ENCODE measurements around the gene UBA1.

UBA1 gene

DNA sequence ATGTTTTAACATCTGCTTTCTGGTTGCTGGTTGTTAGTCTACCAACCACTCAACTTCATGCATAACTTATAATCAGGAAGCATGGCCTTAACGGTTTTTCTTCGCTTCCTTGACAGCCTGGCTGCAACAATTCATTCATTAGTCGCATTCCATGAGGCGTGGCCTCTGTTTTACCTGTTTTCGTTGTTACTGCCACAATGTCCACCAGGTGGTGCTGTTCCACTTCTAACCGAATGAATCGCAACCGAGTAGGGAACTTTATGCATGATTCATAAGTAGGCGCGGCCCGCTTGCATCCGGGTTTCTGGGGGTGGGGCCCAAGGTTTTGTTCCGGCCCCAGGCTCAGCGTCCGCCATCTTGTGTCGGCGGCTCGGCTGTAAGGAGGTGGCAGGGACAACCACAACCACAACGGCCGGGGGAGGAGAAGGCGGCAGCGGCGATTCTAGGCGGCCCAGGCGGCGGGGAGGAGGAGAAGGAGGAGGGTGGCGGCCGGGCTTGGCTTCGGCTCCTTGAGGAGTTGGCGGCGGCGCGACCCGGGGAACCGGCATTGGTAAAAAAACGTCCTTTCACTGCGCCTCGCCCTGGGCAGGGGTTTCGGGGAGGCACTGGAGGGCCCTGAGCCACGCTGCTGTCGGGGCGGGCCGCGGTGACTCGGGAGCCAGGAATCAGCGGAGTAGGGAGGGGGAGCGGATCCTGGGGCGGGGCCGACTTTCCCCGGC is at the start of gene UBA1:
Gene UBA1, plus strand, starts transcription at position 355 of the 719 bp plus-strand sequence. CDS start 4,974 bp downstream, outside the sequence.
- peak; percentile 79 for DNase-seq (ENCODE audit: low read depth)

DNA sequence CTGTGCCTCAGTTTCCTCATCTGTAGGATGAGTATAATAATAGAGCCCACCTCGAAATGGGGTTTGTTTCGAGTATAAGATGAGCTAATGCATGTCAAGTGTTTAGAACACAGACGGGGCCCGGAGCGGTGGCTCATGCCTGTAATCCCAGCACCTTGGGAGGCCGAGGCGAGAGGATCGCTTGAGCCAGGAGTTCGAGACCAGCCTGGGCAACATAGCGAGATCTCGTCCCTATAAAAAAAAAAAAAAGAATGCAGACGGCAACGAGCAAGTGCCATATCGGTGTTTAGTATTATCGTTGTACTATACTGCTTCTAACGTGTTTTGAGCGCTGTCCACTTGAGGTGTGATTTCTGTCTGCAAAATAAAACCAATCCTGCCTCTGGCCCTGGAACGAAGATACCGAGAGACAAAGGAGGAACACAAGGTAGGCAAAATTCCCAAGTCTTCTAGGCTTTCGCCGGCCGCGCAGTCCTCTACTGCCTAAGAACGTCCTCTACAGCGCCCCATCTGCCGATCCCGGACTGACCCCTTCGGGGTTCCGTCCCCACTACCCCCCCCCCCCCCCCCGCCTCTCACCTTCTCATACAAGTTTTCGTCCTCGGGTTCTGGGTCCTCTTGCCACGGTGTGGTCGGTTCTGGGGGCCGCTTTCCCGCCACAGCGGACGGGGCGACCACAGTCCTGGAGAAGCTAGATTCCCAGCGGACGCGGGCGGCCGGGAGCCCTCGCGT is 49.6 kb upstream of the UBA1 start:
- DNase-seq (ENCODE audit: low read depth) = no peak

DNA sequence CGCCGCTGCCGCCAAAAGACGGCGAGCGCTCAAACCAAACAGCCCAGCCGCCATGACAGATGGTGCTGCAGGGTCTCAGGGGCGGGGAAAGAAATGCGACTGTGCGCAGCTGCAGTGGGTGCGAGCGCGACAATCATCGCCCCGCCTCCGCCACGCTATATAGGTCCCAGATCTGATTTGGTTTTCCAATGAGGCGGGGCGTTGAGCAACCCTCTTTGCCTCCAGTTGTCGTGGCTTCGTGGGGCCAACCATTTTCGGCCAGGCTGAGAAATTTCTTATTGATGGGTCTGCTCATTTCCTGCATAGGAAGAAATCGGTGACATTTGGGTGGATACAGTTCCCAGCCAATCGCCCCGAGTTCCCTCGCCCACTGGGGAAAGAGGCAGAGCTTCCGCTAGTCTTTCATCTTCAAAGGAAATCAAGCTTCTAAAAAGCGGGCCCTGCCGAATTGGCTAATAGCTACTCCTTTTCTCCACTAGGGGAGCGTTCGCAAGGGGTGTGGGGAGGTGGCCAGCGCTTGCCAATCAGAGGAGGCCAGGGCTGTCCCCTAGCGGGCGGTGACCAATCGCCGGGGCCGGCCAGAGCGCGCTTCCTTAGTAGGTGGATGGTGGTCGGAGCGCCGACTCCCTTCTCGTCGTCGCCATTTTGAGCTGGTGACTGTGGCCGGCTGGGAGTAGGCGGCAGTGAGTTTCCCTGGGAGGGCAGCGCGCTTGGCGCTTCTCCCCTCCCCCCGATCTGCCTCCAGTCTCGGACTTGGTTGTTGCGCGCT is 48.8 kb upstream of the UBA1 start, which contains the start of the genes NDUFB11 and RBM10:
Gene NDUFB11, minus strand, starts transcription at position 77 of the 769 bp plus-strand sequence. Its CDS starts 23 bp downstream, at position 54.
Gene RBM10, plus strand, starts transcription at position 596 of the 769 bp plus-strand sequence. CDS start 2,261 bp downstream, outside the sequence.
- DNase-seq (ENCODE audit: low read depth) = peak; percentile 75

DNA sequence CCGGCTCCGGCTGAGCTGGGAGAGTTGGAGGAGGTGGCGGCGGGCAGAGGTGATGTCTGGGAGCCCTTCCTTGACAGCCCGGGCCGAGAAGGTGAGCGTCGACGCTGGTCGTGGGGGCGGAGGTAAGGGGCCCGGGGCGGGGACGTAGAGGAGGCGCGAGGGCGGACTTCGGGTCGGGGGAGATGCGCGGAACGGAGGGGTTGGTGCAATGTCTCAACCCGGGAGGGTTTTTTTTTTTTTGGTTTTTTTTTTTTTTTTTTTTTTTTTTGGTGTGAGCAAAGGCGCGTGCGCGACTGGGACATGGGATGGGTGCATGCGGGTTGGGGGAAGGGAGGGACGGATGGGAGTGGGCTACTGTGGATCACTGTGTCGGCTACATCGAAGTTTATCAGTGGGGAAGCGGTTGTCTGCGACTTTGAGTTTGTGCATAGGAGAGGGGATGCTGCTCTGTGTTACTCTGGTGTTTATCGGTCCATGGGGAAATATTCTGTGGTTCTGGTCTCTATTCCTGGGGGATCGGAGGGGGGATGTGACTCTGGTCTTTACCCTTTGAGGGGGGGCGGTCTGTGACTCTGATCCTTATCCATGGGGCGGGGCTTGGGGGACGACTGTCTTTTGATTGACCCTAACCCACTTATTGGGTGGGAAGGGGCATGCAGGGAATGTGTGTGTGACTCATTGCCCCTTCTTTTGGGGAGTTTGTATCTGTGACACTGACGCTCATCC is 48.1 kb upstream of the UBA1 start:
- DNase-seq (ENCODE audit: low read depth) = no peak

DNA sequence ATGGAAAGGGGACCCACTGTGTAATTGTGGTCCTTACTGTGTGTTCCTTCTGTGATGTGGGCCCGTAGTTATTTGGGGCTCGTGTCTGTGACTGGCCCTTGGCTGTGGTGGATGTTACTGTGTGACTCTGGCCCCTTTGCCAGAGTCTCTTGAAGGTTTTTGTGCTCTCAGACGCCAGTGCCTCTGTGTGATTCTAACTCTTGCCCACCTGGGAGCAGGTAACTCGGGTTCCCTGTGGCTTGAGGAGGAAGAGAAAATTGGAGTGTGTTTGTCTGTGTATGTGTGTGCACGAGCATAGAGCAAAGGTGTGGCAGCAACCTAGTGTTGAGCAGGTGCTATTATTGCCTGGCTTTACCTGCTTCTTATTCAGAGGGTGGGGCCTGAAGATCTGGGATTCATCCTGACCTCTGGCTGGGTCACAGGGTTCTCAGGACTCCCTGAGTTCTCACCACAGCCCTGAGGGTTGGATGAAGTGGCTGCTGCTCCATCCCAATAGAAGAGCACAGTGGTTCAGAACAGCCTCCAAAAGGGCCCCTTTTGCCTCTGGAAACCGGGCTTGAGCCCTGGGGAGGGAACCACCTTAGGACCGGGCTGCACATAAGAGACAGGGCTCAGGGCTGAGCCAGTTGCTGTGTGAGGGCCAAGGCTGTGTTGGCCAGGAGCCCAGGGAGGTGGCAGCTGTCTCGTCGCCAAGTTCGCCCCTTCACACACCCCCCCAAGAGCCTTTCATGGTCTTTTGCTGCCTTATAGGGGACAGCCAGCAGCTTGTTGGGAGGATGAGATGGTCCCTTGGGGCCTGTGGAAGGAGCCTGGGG is 47.3 kb upstream of the UBA1 start:
- no peak for DNase-seq (ENCODE audit: low read depth)

DNA sequence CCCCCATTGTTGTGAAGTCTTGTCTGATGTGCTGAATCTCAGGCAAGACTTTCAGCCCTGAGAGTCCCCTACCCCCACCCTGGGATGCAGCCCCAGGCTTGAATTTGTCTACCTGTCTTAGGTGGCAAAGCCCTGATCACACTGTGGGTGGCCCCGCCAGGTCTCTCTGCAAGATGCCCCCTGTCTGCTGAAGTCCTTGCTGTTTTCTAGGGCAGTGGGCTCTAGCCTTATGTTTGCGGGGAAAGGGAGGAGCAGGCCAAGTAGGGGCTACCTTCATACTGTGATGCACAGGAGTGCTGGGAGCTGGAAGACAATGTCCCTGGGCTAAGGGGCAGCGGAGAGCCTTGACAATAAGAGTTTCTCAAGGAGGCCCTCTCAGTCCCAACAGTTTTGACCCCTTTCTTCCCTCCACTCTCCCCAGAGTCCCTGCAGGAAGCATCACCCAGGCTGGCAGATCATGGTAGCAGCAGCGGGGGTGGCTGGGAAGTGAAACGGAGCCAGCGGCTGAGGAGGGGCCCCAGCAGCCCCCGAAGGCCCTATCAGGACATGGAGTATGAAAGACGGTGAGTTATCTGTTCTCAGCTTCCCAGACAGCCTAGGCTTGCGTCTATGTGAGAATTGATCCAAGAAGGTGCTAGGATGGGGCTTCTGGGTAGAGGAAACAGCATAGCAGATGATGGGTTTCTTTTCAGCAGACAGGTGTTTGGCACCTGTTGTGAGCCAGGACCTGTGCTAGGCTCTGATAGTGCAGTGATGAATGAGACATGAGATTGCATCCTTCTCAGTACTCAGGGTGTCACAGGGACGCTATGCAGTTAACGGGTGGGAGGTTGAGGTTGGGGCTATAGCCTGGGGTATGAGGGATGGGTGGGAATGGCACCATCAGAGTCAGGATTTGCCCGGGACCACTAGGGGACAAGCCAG is 46.4 kb upstream of the UBA1 start:
- no peak for DNase-seq (ENCODE audit: low read depth)

DNA sequence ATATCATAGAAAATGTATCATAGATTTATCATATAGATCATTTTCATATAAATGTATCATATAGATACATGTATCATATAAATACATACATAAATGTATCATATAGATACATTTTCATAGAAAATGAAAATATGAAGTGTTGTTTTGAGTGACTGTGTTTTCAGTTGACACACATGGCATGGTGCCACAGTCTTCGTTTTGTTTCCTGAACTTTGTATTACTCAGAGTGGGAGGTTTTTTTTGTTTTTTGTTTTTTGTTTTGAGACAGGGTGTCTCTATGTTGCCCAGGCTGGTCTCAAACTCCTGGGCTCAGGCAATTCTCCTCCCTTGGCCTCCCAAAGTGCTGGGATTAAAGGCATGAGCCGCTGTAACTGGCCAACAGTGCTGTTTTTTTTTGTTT is 44.7 kb upstream of the UBA1 start:
- DNase-seq (ENCODE audit: low read depth) = no peak

DNA sequence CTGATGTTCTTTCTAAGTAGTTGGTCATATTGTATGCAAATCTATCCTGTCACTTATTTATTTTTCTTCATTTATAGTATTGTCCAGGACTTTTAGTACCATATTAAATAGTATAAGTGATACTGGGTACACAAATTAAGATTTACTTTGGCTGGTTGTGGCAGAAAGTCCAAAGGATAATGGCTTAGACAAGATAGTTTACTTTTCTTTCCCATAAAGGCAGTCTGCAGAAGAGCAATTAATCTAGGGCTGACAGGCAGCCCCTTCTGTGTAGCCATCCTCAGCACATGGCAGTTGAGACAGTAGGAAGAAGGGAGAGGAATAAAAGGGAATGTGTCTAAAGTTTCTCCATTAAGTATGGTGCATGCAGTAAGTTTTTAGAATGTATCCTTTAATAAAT is 42.2 kb upstream of the UBA1 start:
- DNase-seq (ENCODE audit: low read depth) = no peak

DNA sequence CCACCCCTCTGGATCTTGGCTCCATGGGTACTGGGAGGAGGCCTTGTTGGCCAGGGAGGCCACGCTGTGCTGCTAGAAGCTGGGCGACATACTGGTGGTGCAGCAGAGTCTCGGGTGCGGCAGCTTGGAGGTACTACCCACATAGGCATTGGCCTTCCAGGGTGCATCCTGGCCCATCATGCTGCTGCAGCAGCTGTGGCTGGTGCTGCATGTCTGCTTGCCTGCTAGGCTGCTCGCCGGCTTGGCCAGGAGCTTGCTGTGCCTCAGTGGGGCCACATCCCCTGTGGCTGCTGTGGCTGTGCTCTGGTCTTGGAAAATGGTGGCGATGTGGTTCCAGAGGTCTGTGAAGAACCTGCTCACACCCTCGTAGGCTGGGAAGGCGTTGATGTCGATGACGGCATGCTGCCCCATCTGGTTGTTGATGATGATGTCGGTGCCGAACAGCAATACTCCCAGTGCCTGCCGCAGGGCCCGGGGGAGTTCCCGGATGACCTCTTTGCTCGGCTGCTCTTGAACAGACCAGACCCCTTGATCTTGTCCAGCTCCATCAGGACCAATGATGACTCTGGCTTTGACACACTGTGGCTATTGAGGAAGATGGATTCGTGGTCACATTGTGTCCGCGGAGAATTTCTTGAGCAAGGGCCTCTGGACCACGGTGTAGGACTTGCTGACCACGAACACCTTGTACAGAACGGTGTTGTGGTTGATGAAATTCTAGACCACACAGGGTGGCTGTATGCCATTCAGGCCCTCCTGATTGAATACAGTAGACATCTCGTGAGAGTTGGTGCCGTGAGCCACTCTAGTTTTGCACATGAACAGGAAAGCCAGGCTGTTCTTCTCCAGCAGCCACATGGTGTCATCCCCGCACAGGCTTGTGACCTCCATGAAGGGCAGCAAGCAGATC is 36.8 kb upstream of the UBA1 start:
- DNase-seq (ENCODE audit: low read depth) = no peak

DNA sequence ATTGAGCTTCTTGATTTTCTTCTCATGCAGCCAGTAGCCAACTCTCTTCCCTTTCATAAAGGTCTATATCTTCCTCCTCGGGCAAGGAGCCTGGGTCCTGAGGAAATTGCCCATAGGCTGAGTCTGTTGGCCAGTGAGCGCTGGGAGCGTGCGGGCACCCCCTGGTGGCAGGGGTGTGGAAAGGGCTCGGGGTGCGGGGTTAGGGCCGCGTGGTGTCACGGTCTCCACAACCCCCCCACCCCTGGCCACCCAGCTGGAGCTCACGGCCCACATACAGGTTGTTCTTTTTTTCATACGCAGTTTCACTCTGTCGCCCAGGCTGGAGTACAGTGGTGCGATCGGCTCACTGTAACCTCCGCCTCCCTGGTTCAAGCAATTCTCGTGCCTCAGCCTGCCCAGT is 35.5 kb upstream of the UBA1 start:
- no peak for DNase-seq (ENCODE audit: low read depth)

DNA sequence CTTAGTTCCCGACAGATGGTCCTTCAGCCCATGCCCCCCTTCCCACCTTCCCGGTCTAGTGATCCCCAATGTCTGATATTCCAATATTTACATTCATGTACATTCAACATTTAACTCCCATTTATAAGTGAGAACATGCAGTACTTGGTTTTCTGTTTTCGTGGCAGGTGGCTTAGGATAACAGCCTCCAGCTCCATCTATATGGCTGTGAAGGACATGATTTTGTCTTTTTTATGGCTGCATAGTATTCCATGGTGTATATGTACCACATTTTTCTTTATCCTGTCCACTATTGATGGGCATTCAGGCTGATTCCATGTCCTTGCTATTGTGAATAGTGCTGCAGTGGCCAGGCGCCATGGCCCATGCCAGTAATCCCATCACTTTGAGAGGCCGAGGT is 34.8 kb upstream of the UBA1 start:
- DNase-seq (ENCODE audit: low read depth) = no peak

DNA sequence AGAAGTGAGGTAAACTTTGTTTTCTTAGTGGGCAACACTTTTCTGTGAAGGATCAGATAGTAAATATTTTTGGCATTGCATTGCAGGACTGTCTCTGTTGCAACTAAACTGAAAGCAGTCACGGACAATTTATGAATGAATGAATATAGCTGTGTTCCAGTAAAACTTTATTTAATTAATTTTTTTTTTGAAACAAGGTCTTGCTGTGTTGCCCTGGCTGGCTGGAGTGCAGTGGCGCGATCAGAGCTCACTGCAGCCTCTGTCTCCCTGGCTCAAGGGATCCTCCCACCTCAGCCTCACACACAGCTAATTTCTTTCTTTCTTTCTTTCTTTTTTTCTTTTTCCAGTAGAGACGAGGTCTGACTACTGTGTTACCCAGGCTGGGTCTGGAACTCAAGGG is 32.8 kb upstream of the UBA1 start:
- DNase-seq (ENCODE audit: low read depth) = no peak

DNA sequence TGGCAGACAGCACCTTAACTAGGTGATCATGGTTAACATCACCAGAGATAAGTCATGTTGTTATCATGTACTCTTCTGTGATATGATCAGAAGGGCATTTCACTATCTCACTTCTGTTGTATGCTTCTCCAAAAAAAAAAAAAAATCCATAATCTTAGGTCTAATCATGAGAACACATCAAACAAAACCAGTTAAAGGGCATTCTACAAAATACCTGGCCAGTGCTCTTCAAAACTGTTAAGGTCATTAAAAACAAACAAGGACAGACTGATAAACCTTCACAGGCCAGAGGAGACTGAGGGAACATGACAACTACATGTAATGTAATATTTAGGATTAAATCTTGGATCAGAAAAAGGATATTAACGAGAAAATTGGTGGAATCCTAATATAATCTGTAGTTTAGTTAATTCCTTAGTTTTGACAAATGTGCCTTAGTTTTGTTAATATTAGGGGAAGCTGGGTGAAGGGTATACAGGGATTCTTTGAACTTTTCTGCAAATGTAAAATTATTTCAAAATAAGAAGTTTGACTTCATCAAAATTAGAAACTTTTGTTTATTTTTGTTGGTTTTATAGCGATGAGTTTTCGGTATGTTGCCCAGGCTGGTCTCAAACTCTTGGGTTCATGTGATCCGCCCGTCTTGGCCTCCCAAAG is 30.6 kb upstream of the UBA1 start:
- DNase-seq (ENCODE audit: low read depth) = no peak

DNA sequence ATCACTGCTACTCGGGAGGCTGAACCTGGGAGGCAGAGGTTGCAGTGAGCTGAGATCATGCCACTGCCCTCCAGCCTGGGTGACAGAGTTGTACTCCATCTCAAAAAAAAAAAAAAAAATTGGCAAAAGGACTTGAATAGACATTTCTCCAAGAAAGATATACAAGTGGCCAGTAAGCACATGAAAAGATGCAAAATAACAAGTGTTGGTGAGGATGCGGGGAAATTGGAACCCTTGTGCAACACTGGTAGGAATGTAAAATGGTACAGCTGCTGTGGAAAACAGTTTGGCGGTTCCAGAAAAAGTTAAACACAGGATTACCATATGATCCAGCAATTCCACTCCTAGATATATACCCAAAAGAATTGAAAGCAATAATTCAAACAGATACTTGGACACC is 29.2 kb upstream of the UBA1 start:
- no peak for DNase-seq (ENCODE audit: low read depth)

DNA sequence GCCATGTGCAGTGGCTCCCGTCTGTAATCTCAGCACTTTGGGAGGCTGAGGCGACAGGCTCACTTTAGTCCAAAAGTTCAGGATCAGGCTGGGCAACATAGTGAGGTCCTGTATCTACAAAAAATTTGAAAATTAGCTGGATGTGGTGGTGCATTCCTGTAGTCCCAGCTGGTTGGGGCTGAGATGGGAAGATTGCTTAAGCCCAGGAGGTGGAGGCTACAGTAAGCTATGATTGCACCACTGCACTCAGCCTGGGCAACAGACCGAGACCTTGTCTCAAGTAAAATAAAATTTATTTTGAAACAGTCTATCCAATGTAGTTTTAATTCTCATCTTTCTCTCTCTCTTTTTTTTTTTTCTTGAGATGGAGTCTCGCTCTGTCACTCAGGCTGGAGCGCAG is 27.5 kb upstream of the UBA1 start:
- no peak for DNase-seq (ENCODE audit: low read depth)

DNA sequence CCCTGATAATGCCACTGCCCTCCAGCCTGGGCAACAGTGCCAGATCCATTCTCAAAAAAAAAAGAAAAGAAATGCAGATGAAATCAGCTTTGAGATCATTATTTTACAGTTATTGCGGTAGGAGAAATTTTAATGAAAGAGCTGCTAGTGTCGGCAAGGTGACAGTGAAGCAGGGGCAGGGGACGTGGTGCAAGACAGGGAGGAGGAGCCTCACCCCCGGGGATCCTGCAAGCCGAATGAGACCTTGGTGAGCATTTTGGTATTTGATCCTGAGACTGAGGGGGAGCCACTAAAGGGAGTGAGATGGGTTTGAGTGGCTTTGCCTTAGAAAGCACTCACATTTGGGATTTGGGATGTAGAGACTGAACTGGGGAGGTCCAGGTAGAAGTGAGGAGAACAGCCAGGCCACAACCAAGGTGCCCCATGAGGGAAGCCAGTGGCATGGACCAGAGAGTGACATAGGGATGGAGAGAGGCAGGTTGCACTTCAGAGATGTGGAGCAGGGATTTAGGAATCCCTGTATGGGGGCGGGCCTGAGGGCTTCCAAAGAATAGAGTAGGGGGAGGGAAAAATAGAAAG is 25.0 kb upstream of the UBA1 start:
- no peak for DNase-seq (ENCODE audit: low read depth)

DNA sequence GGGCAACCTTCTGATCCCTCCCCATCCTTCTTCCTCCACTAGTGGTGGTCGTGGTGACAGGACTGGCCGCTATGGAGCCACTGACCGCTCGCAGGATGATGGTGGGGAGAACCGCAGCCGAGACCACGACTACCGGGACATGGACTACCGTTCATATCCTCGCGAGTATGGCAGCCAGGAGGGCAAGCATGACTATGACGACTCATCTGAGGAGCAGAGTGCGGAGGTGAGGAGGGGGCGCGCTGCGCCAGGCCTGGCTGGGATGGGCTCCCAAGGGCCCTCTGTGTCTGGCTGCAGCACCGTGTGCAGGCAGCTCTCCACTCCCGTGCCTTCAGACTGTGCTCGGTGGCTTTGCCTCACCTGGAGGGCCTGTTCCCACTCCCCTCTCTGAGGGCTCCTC is 24.4 kb upstream of the UBA1 start:
- no peak for DNase-seq (ENCODE audit: low read depth)

Measured in stimulated activated CD8-positive, alpha-beta memory T cell treated with anti-CD3 and anti-CD28 coated beads, Interleukin-7, amount 100 ng/mL, for 24 hours (primary cell).